ENCODE measurements around the gene ZNF469.

ZNF469 gene, protein sequence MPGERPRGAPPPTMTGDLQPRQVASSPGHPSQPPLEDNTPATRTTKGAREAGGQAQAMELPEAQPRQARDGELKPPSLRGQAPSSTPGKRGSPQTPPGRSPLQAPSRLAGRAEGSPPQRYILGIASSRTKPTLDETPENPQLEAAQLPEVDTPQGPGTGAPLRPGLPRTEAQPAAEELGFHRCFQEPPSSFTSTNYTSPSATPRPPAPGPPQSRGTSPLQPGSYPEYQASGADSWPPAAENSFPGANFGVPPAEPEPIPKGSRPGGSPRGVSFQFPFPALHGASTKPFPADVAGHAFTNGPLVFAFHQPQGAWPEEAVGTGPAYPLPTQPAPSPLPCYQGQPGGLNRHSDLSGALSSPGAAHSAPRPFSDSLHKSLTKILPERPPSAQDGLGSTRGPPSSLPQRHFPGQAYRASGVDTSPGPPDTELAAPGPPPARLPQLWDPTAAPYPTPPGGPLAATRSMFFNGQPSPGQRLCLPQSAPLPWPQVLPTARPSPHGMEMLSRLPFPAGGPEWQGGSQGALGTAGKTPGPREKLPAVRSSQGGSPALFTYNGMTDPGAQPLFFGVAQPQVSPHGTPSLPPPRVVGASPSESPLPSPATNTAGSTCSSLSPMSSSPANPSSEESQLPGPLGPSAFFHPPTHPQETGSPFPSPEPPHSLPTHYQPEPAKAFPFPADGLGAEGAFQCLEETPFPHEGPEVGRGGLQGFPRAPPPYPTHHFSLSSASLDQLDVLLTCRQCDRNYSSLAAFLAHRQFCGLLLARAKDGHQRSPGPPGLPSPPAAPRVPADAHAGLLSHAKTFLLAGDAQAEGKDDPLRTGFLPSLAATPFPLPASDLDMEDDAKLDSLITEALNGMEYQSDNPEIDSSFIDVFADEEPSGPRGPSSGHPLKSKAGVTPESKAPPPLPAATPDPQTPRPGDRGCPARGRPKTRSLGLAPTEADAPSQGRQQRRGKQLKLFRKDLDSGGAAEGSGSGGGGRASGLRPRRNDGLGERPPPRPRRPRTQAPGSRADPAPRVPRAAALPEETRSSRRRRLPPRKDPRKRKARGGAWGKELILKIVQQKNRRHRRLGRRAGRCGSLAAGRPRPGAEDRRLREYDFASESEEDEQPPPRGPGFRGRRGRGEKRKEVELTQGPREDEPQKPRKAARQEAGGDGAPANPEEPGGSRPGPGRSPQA (N-terminal part only)

DNA sequence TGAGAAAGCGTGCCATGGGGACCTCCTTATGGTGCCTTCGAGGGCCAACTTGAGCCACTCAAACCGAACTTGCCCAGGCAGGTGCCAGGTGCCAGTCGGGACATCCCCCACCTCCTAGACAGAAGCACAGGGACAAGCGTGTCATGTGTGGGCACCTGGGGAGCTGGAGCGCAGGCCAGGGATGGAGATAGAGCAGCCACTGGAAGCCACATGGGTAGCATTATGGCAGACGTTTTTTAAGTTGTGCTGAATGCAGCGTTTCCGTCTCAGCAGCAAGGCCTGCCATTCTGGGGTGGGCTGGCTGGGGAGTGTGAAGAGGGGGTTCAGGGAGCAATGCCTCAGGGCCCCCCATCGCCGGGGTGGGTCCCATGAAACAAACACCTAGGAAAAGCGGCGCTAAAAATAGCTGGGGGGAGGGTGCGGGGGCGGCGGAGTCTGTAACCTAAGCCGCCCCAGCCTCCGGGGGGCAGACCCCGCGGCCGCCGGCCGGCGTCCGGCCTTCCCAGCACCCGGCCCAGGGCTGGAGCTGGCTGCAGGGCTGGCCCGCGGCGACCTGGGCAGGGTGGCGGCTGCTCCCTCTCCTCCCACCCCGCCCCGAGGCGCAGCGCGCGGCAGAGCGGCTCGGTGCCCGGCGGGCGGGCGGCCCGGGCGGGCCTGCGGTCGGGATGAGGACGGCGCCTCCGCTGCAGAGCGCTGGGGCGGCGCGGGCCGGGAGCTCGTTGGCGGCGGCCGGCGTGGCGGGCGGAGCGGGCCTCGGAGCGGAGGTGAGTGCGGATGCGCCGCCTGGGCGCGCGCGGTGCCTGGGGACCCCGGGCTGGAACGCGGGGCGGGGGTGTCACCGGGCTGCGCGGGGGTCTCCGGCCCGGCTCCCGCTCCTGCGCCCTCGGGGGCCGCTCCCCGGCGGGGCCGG is at the start of gene ZNF469:
Gene ZNF469, plus strand, starts transcription at position 469 of the 910 bp plus-strand sequence. CDS start 44,512 bp downstream, outside the sequence.
- DNase-seq (ENCODE audit: low read depth, low spot score): no peak
- no peak within 1 kb of the TSS for H3K9ac ChIP-seq (ENCODE audit: insufficient read length)
- H3K27ac ChIP-seq: no peak within 1 kb of the TSS
- H3K36me3 ChIP-seq (ENCODE audit: insufficient read depth, low read length): no peaks in the 10 kb centered on the region
- no peak within 1 kb of the TSS for H3K4me3 ChIP-seq
- TF ChIP-seq EZH2 (IDR thresholded peaks at IDR 0.05) (no peak), POLR2AphosphoS5 (IDR thresholded peaks at IDR 0.05; ENCODE audit: borderline replicate concordance, low read depth, low read length) (no peak), FOXP2 (optimal IDR thresholded peaks at IDR 0.05; ENCODE audit: control extremely low read depth, extremely low read length, insufficient read depth) (no peak)
- H3K9me3 ChIP-seq (ENCODE audit: low read depth, low read length): no peaks in the 10 kb centered on the region

DNA sequence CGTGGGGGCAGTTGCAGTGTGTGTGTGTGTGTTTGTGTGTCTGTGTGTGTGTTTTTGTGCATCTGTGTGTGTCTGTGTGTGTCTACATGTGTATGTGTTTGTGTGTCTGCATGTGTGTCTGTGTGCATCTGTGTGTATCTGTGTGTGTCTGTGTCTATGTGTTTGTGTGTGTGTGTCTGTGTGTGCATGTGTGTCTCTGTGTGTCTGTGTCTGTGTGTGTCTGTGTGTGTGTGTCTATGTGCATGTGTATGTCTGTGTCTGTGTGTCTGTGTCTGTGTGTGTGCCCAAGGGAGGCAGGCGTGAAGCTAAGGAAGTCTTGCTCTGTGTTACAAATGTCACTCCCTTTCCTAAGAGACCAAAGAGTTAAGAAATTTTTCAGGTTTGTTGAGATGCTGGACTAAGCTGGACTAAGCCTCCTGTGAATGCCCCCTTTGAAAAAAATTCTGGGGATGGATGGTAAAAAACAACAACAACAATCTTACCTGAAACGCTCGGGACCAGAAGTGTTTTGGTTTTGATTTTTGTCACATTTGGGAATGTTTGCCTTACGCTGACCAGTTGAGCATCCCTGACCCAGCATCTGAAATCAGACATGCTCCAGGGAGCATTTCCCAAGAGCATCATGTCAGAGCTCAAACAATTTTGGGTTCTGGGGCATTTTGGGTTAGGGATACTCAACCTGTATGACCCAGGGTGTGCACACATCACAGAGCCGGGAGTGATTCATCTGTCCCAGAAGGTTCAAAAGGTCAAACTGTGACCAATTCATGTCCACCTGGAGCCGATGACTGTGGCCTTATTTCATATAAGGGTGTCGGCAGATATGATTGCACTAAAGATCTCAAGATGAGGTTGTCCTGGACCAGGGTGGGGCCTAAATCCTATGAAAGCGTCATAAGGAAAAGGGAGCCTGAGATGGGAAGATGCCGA is 48.6 kb upstream of the ZNF469 start:
- no peaks in the 10 kb centered on the region for H3K9me3 ChIP-seq (ENCODE audit: low read depth, low read length)

GRCh38 chr16:88334778-88335720 is 47.7 kb upstream of the ZNF469 start:
- Histone ChIP-seq H3K9ac (ENCODE audit: insufficient read length) (no peak overlapping the region), H3K27ac (no peak overlapping the region)
- no peak for DNase-seq (ENCODE audit: low read depth, low spot score)

More for the DNA sequence above, 48.6 kb upstream of the ZNF469 start:
- DNase-seq (ENCODE audit: low read depth, low spot score): no peak
- H3K36me3 ChIP-seq (ENCODE audit: insufficient read depth, low read length): no peaks in the 10 kb centered on the region
- H3K27ac ChIP-seq: no peak overlapping the region
- TF ChIP-seq POLR2AphosphoS5 (IDR thresholded peaks at IDR 0.05; ENCODE audit: borderline replicate concordance, low read depth, low read length) (no peak), FOXP2 (optimal IDR thresholded peaks at IDR 0.05; ENCODE audit: control extremely low read depth, extremely low read length, insufficient read depth) (no peak), EZH2 (IDR thresholded peaks at IDR 0.05) (no peak)
- H3K9ac ChIP-seq (ENCODE audit: insufficient read length): no peak overlapping the region
- no peak overlapping the region for H3K4me3 ChIP-seq

DNA sequence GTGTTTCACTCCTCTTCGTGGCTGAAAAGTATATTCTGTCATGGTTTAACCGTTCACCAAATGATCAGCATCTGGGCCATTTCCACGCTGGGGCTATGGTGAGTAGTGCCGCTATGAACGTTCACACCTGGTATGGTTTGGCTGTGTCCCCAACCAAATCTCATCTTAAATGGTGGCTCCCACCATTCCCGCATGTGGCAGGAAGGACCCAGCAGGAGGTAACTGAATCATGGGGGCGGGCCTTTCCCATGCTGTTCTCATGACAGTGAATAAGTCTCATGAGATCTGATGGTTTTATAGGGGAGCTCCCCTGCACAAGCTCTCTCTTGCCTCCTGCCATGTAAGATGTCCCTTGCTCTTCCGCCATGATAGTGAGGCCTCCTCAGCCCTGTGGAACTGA is 45.7 kb upstream of the ZNF469 start:
- no peak for TF ChIP-seq EZH2 (IDR thresholded peaks at IDR 0.05)
- no peak for TF ChIP-seq POLR2AphosphoS5 (IDR thresholded peaks at IDR 0.05; ENCODE audit: borderline replicate concordance, low read depth, low read length)
- no peak for TF ChIP-seq FOXP2 (optimal IDR thresholded peaks at IDR 0.05; ENCODE audit: control extremely low read depth, extremely low read length, insufficient read depth)
- no peak for DNase-seq (ENCODE audit: low read depth, low spot score)
- Histone ChIP-seq H3K27ac (no peak overlapping the region), H3K9me3 (ENCODE audit: low read depth, low read length) (no peaks in the 10 kb centered on the region), H3K4me3 (no peak overlapping the region), H3K9ac (ENCODE audit: insufficient read length) (no peak overlapping the region), H3K36me3 (ENCODE audit: insufficient read depth, low read length) (no peaks in the 10 kb centered on the region)

More at GRCh38 chr16:88334778-88335720, 47.7 kb upstream of the ZNF469 start:
- H3K36me3 ChIP-seq (ENCODE audit: insufficient read depth, low read length): no peaks in the 10 kb centered on the region
- no peaks in the 10 kb centered on the region for H3K9me3 ChIP-seq (ENCODE audit: low read depth, low read length)
- TF ChIP-seq EZH2 (IDR thresholded peaks at IDR 0.05) (no peak), FOXP2 (optimal IDR thresholded peaks at IDR 0.05; ENCODE audit: control extremely low read depth, extremely low read length, insufficient read depth) (no peak), POLR2AphosphoS5 (IDR thresholded peaks at IDR 0.05; ENCODE audit: borderline replicate concordance, low read depth, low read length) (no peak)
- H3K4me3 ChIP-seq: no peak overlapping the region

- H3K4me3 ChIP-seq: no peak overlapping the region
- H3K9me3 ChIP-seq (ENCODE audit: low read depth, low read length): no peaks in the 10 kb centered on the region
- TF ChIP-seq FOXP2 (optimal IDR thresholded peaks at IDR 0.05; ENCODE audit: control extremely low read depth, extremely low read length, insufficient read depth) (no peak), EZH2 (IDR thresholded peaks at IDR 0.05) (no peak), POLR2AphosphoS5 (IDR thresholded peaks at IDR 0.05; ENCODE audit: borderline replicate concordance, low read depth, low read length) (no peak)
- H3K36me3 ChIP-seq (ENCODE audit: insufficient read depth, low read length): no peaks in the 10 kb centered on the region
- H3K27ac ChIP-seq: no peak overlapping the region
- H3K9ac ChIP-seq (ENCODE audit: insufficient read length): no peak overlapping the region
- no peak for DNase-seq (ENCODE audit: low read depth, low spot score)
These were observed 45.2 kb upstream of the ZNF469 start for GRCh38 chr16:88337538-88337937.

DNA sequence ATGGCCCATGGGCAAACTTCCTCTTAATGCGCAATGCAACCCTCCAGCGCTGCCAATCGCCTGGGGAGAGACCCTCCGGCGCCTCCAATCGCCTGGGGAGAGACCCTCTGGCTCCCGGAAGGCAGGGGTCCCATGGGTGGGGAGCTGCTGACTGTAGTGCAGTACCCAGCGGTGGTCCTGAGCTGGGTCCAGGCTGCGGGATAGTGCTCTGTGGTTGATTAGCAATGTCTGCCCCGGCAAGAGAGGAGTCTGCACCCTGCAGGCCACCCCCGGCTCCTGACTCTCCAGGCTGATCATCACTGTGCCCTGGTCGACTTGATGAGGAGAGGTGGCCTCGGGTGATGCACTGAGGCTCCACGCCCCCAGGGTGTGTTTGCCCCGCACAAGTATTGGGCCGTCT is 44.6 kb upstream of the ZNF469 start:
- Histone ChIP-seq H3K36me3 (ENCODE audit: insufficient read depth, low read length) (no peaks in the 10 kb centered on the region), H3K9me3 (ENCODE audit: low read depth, low read length) (no peaks in the 10 kb centered on the region), H3K4me3 (no peak overlapping the region), H3K9ac (ENCODE audit: insufficient read length) (no peak overlapping the region), H3K27ac (no peak overlapping the region)
- no peak for DNase-seq (ENCODE audit: low read depth, low spot score)
- TF ChIP-seq FOXP2 (optimal IDR thresholded peaks at IDR 0.05; ENCODE audit: control extremely low read depth, extremely low read length, insufficient read depth): no peak
- TF ChIP-seq POLR2AphosphoS5 (IDR thresholded peaks at IDR 0.05; ENCODE audit: borderline replicate concordance, low read depth, low read length): no peak
- no peak for TF ChIP-seq EZH2 (IDR thresholded peaks at IDR 0.05)

Data from SK-N-MC (cell line).